ENCODE results near the gene CD48. TPM values are rescaled to one million over a fixed set of nuclear protein-coding genes. Genes with fewer than 3 reads are reported as not detected.
A peak's percentile ranks its signal among the peaks of the same experiment; 100 is the strongest.
"Not testable (repeated sequence)": the region's sequence is repeated elsewhere in the genome, so short reads cannot be mapped to it uniquely, and the experiment has no call there.

Gene CD48
- total RNA-seq, 1 donor from 2014 or later = not detected

- TF ChIP-seq CTCF (IDR thresholded peaks at IDR 0.05) = no peak
- Mint-ChIP-seq H3K27ac (ENCODE audit: unreplicated experiment) (no peak overlapping the region), H3K4me1 (ENCODE audit: low read depth) (no peaks in the 10 kb centered on the region), H3K36me3 (ENCODE audit: low read depth) (no peaks in the 10 kb centered on the region), H3K27me3 (ENCODE audit: low read depth) (peaks cover 10% of the 10 kb centered on the region), H3K9me3 (ENCODE audit: low read depth) (peaks cover 8% of the 10 kb centered on the region), H3K4me3 (ENCODE audit: unreplicated experiment) (no peak overlapping the region)
- DNase-seq (ENCODE audit: low spot score) = no peak
Measured at GRCh38 chr1:160734301-160734700, 22.7 kb upstream of the CD48 start.

GRCh38 chr1:160733898-160734297, 22.3 kb upstream of the CD48 start:
- Mint-ChIP-seq H3K9me3 (ENCODE audit: low read depth) (peaks cover 8% of the 10 kb centered on the region), H3K27me3 (ENCODE audit: low read depth) (peaks cover 10% of the 10 kb centered on the region), H3K27ac (ENCODE audit: unreplicated experiment) (no peak overlapping the region), H3K4me1 (ENCODE audit: low read depth) (no peaks in the 10 kb centered on the region), H3K36me3 (ENCODE audit: low read depth) (no peaks in the 10 kb centered on the region), H3K4me3 (ENCODE audit: unreplicated experiment) (no peak overlapping the region)
- DNase-seq (ENCODE audit: low spot score) = no peak
- TF ChIP-seq CTCF (IDR thresholded peaks at IDR 0.05) = no peak

- no peak for TF ChIP-seq CTCF (IDR thresholded peaks at IDR 0.05)
- H3K9me3 Mint-ChIP-seq (ENCODE audit: low read depth) = peaks cover 7% of the 10 kb centered on the region
- DNase-seq (ENCODE audit: low spot score) = no peak
- no peaks in the 10 kb centered on the region for H3K36me3 Mint-ChIP-seq (ENCODE audit: low read depth)
- no peaks in the 10 kb centered on the region for H3K4me1 Mint-ChIP-seq (ENCODE audit: low read depth)
- no peak overlapping the region for H3K27ac Mint-ChIP-seq (ENCODE audit: unreplicated experiment)
- no peak overlapping the region for H3K4me3 Mint-ChIP-seq (ENCODE audit: unreplicated experiment)
- peaks cover 10% of the 10 kb centered on the region for H3K27me3 Mint-ChIP-seq (ENCODE audit: low read depth)
Measured at GRCh38 chr1:160731990-160732389, 20.4 kb upstream of the CD48 start.

- not testable (repeated sequence) for H3K36me3 Mint-ChIP-seq (ENCODE audit: low read depth); H3K27ac Mint-ChIP-seq (ENCODE audit: unreplicated experiment); DNase-seq (ENCODE audit: low spot score); H3K4me1 Mint-ChIP-seq (ENCODE audit: low read depth); H3K4me3 Mint-ChIP-seq (ENCODE audit: unreplicated experiment); H3K9me3 Mint-ChIP-seq (ENCODE audit: low read depth); H3K27me3 Mint-ChIP-seq (ENCODE audit: low read depth)
Measured at GRCh38 chr1:160731564-160731963, 19.9 kb upstream of the CD48 start.

- Mint-ChIP-seq H3K27me3 (ENCODE audit: low read depth) (peaks cover 3% of the 10 kb centered on the region), H3K27ac (ENCODE audit: unreplicated experiment) (no peak overlapping the region), H3K36me3 (ENCODE audit: low read depth) (no peaks in the 10 kb centered on the region), H3K9me3 (ENCODE audit: low read depth) (no peaks in the 10 kb centered on the region), H3K4me1 (ENCODE audit: low read depth) (no peaks in the 10 kb centered on the region), H3K4me3 (ENCODE audit: unreplicated experiment) (no peak overlapping the region)
- no peak for DNase-seq (ENCODE audit: low spot score)
- no peak for TF ChIP-seq CTCF (IDR thresholded peaks at IDR 0.05)
Measured at GRCh38 chr1:160727316-160727640, 15.7 kb upstream of the CD48 start.

GRCh38 chr1:160726498-160727315, 15.1 kb upstream of the CD48 start:
- Mint-ChIP-seq H3K36me3 (ENCODE audit: low read depth) (no peaks in the 10 kb centered on the region), H3K4me1 (ENCODE audit: low read depth) (no peaks in the 10 kb centered on the region), H3K27me3 (ENCODE audit: low read depth) (peaks cover 5% of the 10 kb centered on the region), H3K4me3 (ENCODE audit: unreplicated experiment) (no peak overlapping the region), H3K27ac (ENCODE audit: unreplicated experiment) (no peak overlapping the region), H3K9me3 (ENCODE audit: low read depth) (no peaks in the 10 kb centered on the region)
- no peak for DNase-seq (ENCODE audit: low spot score)
- peak; percentile 79 for TF ChIP-seq CTCF (IDR thresholded peaks at IDR 0.05)

Measured in chondrocyte (in vitro differentiated cells).